Vagina (tissue), 2 donors: Measurements from ENCODE around the gene MACROD2. TPM values are rescaled to one million over a fixed set of nuclear protein-coding genes. Genes with fewer than 3 reads are reported as not detected.

Experiments
- DNase-seq, 2 donors: peaks; one replicate each; pipeline ENCODE4 v3.0.0-alpha.2; 2017; ENCODE audit errors: extremely low spot score in 2 of 2
- H3K27ac ChIP-seq: fragments of 200-600 bp; sonication (generic); one replicate; pipeline ENCODE4 v1.5.1; 2019
- H3K27me3 ChIP-seq: fragments of 200-600 bp; sonication (generic); one replicate; pipeline ENCODE4 v1.5.1; 2019
- H3K36me3 ChIP-seq, 2 donors: fragments of 200-600 bp; sonication (generic); one replicate each; pipeline ENCODE4 v1.5.1; 2017 to 2019
- H3K4me1 ChIP-seq: fragments of 200-600 bp; sonication (generic); one replicate; pipeline ENCODE4 v1.5.1; 2019
- H3K4me3 ChIP-seq, 2 donors: fragments of 200-600 bp; sonication (generic); 1 replicate in 1 of 2; 2 replicates in 1 of 2; pipeline ENCODE4 v1.5.1; 2016 to 2019
- H3K9me3 ChIP-seq: fragments of 200-600 bp; sonication (generic); one replicate; pipeline ENCODE4 v1.5.1; 2019
- CTCF ChIP-seq, 3 experiments: fragments of 450-650 bp in 2 of 3; fragments of 200-600 bp in 1 of 3; sonication (generic) in 1 of 3; IDR thresholded peaks; one replicate each; pipeline ENCODE4 v1.5.1; 2017 to 2019; ENCODE audit warnings: antibody characterized with exemption in 3 of 3, mild to moderate bottlenecking in 2 of 3, moderate library complexity in 2 of 3
- POLR2A ChIP-seq, 2 donors: fragments of 450-650 bp; IDR thresholded peaks; one replicate each; pipeline ENCODE4 v1.6.1; 2017; ENCODE audit warnings: antibody characterized with exemption in 2 of 2, mild to moderate bottlenecking in 2 of 2, moderate library complexity in 2 of 2
- POLR2AphosphoS5 ChIP-seq, 2 donors: sonication (generic); formaldehyde crosslinking; IDR thresholded peaks; one replicate each; pipeline ENCODE4 v1.9.0; 2017; ENCODE audit warnings: antibody characterized with exemption in 2 of 2, mild to moderate bottlenecking in 2 of 2, low read depth in 1 of 2; ENCODE audit not compliant: insufficient read depth in 1 of 2
- intact Hi-C: fragments of 100-400 bp; cut with DNase I; formaldehyde crosslinking; loops from one replicate; pipeline ENCODE4 v1.15.1; 2023
- total RNA-seq: library from RNA; depleted of rRNA; stranded (reverse); fragments of >200 nt; gene quantifications from one replicate; pipeline ENCODE4 v1.2.3, GENCODE V29; 2016

MACROD2 gene
- total RNA-seq, 1 donor from 2014 or later, result 12.5 TPM

- no peak for DNase-seq
- Histone ChIP-seq H3K27ac (no peak overlapping the region), H3K4me1 (no peaks in the 10 kb centered on the region), H3K4me3 (no peak overlapping the region), H3K27me3 (no peaks in the 10 kb centered on the region), H3K36me3 (no peaks in the 10 kb centered on the region), H3K9me3 (no peaks in the 10 kb centered on the region)
- intact Hi-C loops, result no loop called here
- TF ChIP-seq POLR2A (IDR thresholded peaks at IDR 0.05) (no peak), CTCF (IDR thresholded peaks at IDR 0.05) (no peak), POLR2AphosphoS5 (IDR thresholded peaks at IDR 0.05; ENCODE audit: insufficient read depth in 1 of 2, low read depth in 1 of 2) (no peak)
Observed at GRCh38 chr20:15862178-15862577, 1866.9 kb downstream of the MACROD2 start.

GRCh38 chr20:15863735-15864134 is 1868.4 kb downstream of the MACROD2 start:
- Histone ChIP-seq H3K27ac (no peak overlapping the region), H3K4me3 (no peak overlapping the region), H3K4me1 (no peaks in the 10 kb centered on the region), H3K27me3 (no peaks in the 10 kb centered on the region), H3K36me3 (no peaks in the 10 kb centered on the region), H3K9me3 (no peaks in the 10 kb centered on the region)
- TF ChIP-seq POLR2A (IDR thresholded peaks at IDR 0.05) (no peak), POLR2AphosphoS5 (IDR thresholded peaks at IDR 0.05; ENCODE audit: insufficient read depth in 1 of 2, low read depth in 1 of 2) (no peak), CTCF (IDR thresholded peaks at IDR 0.05) (no peak)
- DNase-seq, result no peak
- intact Hi-C loops, result no loop called here

GRCh38 chr20:15865553-15865952 is 1870.2 kb downstream of the MACROD2 start:
- TF ChIP-seq POLR2AphosphoS5 (IDR thresholded peaks at IDR 0.05; ENCODE audit: insufficient read depth in 1 of 2, low read depth in 1 of 2), result no peak
- TF ChIP-seq CTCF (IDR thresholded peaks at IDR 0.05), result no peak
- no peak for TF ChIP-seq POLR2A (IDR thresholded peaks at IDR 0.05)
- Histone ChIP-seq H3K27me3 (no peaks in the 10 kb centered on the region), H3K36me3 (no peaks in the 10 kb centered on the region), H3K4me1 (no peaks in the 10 kb centered on the region), H3K27ac (no peak overlapping the region), H3K4me3 (no peak overlapping the region), H3K9me3 (no peaks in the 10 kb centered on the region)
- intact Hi-C loops, result no loop called here
- no peak for DNase-seq

- Histone ChIP-seq H3K36me3 (no peaks in the 10 kb centered on the region), H3K9me3 (no peaks in the 10 kb centered on the region), H3K4me1 (no peaks in the 10 kb centered on the region), H3K27ac (no peak overlapping the region), H3K27me3 (no peaks in the 10 kb centered on the region), H3K4me3 (no peak overlapping the region)
- no peak for DNase-seq
- intact Hi-C loops, result no loop called here
- TF ChIP-seq CTCF (IDR thresholded peaks at IDR 0.05) (no peak), POLR2A (IDR thresholded peaks at IDR 0.05) (no peak), POLR2AphosphoS5 (IDR thresholded peaks at IDR 0.05; ENCODE audit: insufficient read depth in 1 of 2, low read depth in 1 of 2) (no peak)
Observed at GRCh38 chr20:15866916-15867730, 1871.8 kb downstream of the MACROD2 start.

- Histone ChIP-seq H3K27ac (no peak overlapping the region), H3K4me3 (no peak overlapping the region), H3K4me1 (no peaks in the 10 kb centered on the region), H3K9me3 (no peaks in the 10 kb centered on the region), H3K27me3 (no peaks in the 10 kb centered on the region), H3K36me3 (no peaks in the 10 kb centered on the region)
- TF ChIP-seq POLR2A (IDR thresholded peaks at IDR 0.05), result no peak
- TF ChIP-seq POLR2AphosphoS5 (IDR thresholded peaks at IDR 0.05; ENCODE audit: insufficient read depth in 1 of 2, low read depth in 1 of 2), result no peak
- TF ChIP-seq CTCF (IDR thresholded peaks at IDR 0.05), result no peak
- intact Hi-C loops, result no loop called here
- DNase-seq, result no peak
Observed at GRCh38 chr20:15867899-15868298, 1872.6 kb downstream of the MACROD2 start.
